ENCODE measurements around the gene DND1.
"Not testable (repeated sequence)": the region's sequence is repeated elsewhere in the genome, so short reads cannot be mapped to it uniquely, and the experiment has no call there.

The DND1 gene

GRCh38 chr5:140673187-140673976 is at the start of gene DND1:
TSS of gene DND1 (minus strand) at chr5:140673576. CDS start at chr5:140673542, 34 bp downstream.
- no peak for DNase-seq

GRCh38 chr5:140721395-140721794 is 48.0 kb upstream of the DND1 start:
- not testable (repeated sequence) for DNase-seq

DNA sequence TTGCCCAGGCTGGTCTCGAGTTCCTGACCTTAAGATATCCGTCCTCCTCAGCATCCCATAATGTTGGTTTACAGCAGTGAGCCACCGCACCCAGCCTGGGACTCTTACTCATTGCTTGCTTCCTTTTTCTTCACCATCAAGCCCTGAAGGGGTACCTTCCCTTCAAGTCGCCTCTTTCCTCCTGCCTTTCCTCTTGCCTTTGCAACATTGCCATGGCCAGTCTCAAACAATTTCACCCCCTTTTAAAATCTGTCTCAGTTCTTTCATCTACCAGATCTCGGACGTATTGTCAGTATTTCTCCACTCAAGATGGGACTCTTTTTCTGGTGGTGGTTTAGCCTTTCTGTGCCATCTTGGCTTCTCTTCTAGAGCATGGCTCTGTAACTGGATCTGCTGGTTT is 47.4 kb upstream of the DND1 start:
- DNase-seq = not testable (repeated sequence)

GRCh38 chr5:140718266-140718592 is 44.9 kb upstream of the DND1 start:
- no peak for DNase-seq

- not testable (repeated sequence) for DNase-seq
These were observed 42.9 kb upstream of the DND1 start for GRCh38 chr5:140716238-140716637.

- no peak for DNase-seq
These were observed 40.3 kb upstream of the DND1 start for GRCh38 chr5:140713562-140714094.

- no peak for DNase-seq
These were observed 38.4 kb upstream of the DND1 start for GRCh38 chr5:140711794-140712193.

DNA sequence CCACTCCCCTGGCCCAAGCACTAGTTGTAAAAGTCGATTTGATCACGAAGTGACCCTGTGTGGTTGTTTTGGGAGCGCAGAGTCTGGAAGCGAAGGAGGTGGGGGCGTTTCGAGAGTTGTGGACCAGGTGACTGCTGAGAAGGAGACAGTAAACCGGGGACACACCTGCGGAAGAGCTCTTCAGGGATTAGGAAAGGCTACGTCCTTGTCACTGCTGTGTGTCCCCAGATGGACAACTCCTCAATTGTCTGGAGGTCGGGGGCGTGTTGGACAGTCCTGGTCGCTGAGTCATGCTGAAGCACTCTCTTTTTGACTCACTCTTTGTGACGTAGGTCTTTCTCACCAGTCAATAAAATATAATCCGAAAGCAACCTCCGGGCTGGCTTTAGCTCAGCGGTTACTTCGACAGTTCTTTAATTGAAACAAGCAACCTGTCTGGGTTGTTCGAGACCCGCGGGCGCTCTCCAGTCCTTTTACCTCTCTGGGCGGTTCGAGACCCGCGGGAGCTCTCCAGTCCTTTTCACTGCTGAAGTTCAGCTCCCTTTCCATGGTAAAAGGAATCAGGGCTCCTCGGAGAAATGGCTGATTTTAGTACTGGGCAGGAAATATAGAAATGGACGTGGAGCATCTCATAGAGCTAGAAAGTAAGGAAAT is 37.6 kb upstream of the DND1 start:
- peak; percentile 99 for DNase-seq

DNA sequence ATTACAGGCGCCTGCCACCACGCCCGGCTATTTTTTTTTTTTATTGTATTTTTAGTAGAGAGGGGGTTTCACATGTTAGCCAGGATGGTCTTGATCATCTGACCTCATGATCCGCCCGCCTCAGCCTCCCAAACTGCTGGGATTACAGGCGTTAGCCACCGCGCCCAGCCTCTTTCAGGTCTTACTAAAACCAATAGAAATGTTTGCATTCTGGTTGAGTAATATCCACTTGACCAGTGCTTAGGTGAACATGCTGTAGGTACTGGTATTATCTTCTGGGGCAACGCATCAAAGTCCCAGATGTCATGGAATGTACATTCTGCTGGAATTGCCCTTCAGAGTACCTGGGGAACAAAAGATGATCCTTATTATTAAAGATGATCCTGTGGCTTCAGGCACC is 35.4 kb upstream of the DND1 start:
- not testable (repeated sequence) for DNase-seq

DNA sequence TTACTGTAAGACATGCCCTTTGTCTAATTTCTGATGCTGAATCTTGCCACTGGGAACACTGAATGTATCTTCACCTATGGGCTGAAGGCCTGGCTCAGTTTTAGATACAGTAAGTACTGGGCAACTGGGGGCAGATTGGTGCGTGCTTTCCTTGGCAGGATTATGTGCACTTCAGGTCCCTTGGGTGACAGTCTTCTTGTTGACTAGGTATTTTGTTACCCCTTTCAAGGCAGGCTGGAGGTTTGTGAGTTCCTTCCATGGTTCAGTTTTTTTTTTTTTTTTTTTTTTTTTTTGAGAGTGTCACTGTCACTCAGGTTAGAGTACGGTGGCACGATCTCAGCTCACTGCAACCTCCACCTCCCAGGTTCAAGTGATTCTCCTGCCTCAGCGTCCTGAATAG is 34.4 kb upstream of the DND1 start:
- DNase-seq = no peak

DNA sequence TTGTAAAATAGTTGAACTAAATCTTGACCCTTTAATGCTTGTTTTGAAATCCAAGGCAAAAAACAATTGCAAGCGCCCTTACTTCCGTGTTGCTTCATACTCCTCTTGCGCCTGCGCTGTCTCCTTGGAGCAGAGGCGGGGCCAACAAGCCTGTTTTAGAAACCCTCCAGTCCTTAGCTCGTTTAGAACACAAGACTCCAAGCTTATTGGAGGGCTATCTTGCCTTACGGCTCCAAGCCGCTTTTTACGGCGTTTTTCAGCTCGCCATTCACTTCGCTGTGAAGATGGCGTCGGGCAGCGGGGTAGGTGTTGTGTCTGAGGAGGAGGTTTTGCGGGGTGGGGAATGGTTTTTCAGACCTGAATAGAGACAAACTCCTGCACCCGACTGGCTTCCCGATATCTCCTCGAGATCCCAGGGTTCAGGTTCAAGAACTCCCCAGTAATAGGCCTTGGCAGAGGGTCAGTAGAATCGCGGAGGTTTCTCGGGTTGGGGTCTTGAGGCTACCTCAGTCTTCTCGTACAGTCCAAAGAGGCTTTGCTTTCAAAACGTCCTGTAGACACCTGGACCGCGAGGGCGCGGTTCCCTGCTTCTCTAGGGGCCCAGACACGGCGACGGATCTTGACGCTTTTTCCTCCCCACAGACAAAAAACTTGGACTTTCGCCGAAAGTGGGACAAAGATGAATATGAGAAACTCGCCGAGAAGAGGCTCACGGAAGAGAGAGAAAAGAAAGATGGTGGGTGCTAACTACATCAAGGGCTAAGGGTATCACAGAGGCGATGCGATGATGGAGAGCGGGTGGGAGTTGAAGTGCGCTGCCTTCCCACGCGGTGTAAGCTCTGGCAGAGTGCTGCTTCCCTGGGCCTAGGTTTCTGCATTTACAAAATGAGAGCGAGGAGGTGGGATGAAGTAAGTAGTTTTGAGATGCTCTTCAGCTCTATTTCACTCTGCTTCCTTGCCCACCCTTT is 27.1 kb upstream of the DND1 start, which contains the start of gene ZMAT2:
TSS of gene ZMAT2 (plus strand) at position 271 of the 968 bp plus-strand sequence. CDS start at position 285, 14 bp downstream.
- peak; percentile 98 for DNase-seq

- no peak for DNase-seq
These were observed 23.6 kb upstream of the DND1 start for GRCh38 chr5:140696891-140697492.

DNA sequence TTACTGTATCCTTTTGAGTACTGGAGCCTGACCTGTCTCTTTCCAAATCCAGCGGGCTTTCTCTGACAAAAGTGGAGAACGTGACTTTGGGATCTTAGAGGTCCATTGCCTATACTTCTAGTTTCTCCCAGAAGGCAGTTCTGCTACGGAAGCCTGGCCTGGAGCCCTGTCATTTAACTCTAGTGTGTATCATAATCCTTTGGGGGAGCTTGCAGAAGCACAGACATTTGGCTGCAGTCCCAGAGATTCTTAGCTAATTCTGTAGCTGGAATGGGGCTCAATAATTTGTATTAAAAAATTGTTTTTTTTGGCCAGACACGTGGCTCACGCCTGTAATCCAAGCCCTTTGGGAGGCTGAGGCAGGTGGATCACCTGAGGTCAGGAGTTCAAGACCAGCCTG is 20.9 kb upstream of the DND1 start:
- no peak for DNase-seq

GRCh38 chr5:140690941-140691924 is 17.9 kb upstream of the DND1 start, which contains the start of the genes HARS1 and HARS2:
TSS of gene HARS1 (minus strand) at chr5:140691370. CDS start at chr5:140691304, 66 bp downstream.
TSS of gene HARS2 (plus strand) at chr5:140691455. CDS start at chr5:140691649, 194 bp downstream.
- peak; percentile 93 for DNase-seq

- DNase-seq = no peak
These were observed 17.1 kb upstream of the DND1 start for GRCh38 chr5:140690376-140690932.

- DNase-seq = no peak
These were observed 5.6 kb upstream of the DND1 start for GRCh38 chr5:140678993-140679392.

- no peak for DNase-seq
These were observed 4.6 kb upstream of the DND1 start for GRCh38 chr5:140677947-140678346.

- DNase-seq = no peak
These were observed 1.3 kb upstream of the DND1 start for GRCh38 chr5:140674629-140675028.

- DNase-seq = no peak
These were observed 835 bp upstream of the DND1 start for GRCh38 chr5:140674211-140674610.

GRCh38 chr5:140672455-140673186 is 755 bp downstream of the DND1 start:
- peak; percentile 10 for DNase-seq

Data from fibroblast of upper back skin (primary cell).